GM21381 (cell line): ENCODE measurements around the gene FBXL22.
A peak's percentile ranks its signal among the peaks of the same experiment; 100 is the strongest.

Experiments
- ATAC-seq: cut with Tn5 transposase; IDR thresholded peaks from one replicate; pipeline ENCODE4 v1.9.1; 2021; ENCODE audit warnings: mild to moderate bottlenecking, moderate library complexity; ENCODE audit not compliant: unreplicated experiment

The FBXL22 gene

GRCh38 chr15:63593705-63594671 lies 3.2 kb upstream of the FBXL22 start:
- no peak for ATAC-seq

- ATAC-seq, result no peak
Observed at GRCh38 chr15:63595065-63595464, 2.1 kb upstream of the FBXL22 start.

GRCh38 chr15:63595688-63596087 lies 1.5 kb upstream of the FBXL22 start:
- ATAC-seq, result no peak

- no peak for ATAC-seq
Observed at GRCh38 chr15:63596676-63597037, 530 bp upstream of the FBXL22 start.

GRCh38 chr15:63597821-63598220 lies 634 bp downstream of the FBXL22 start:
- ATAC-seq, result no peak

- no peak for ATAC-seq
Observed at GRCh38 chr15:63598473-63599400, 1.6 kb downstream of the FBXL22 start.

- ATAC-seq, result no peak
Observed at GRCh38 chr15:63599401-63600000, 2.3 kb downstream of the FBXL22 start.

GRCh38 chr15:63600001-63600615 lies 2.9 kb downstream of the FBXL22 start:
- ATAC-seq, result peak; percentile 3

GRCh38 chr15:63600616-63601025 lies 3.4 kb downstream of the FBXL22 start:
- peak; percentile 80 for ATAC-seq

GRCh38 chr15:63601026-63601703 lies 4.0 kb downstream of the FBXL22 start:
- peak; percentile 9 for ATAC-seq

GRCh38 chr15:63601704-63602185 lies 4.6 kb downstream of the FBXL22 start:
- ATAC-seq, result no peak

- no peak for ATAC-seq
Observed at GRCh38 chr15:63602595-63602994, 5.4 kb downstream of the FBXL22 start.

GRCh38 chr15:63603516-63603915 lies 6.3 kb downstream of the FBXL22 start:
- ATAC-seq, result no peak

GRCh38 chr15:63604281-63604680 lies 7.1 kb downstream of the FBXL22 start:
- no peak for ATAC-seq

GRCh38 chr15:63605036-63605435 lies 7.8 kb downstream of the FBXL22 start:
- ATAC-seq, result no peak

GRCh38 chr15:63605816-63606215 lies 8.6 kb downstream of the FBXL22 start:
- ATAC-seq, result no peak

GRCh38 chr15:63606308-63606707 lies 9.1 kb downstream of the FBXL22 start:
- no peak for ATAC-seq

GRCh38 chr15:63608989-63609388 lies 11.8 kb downstream of the FBXL22 start:
- no peak for ATAC-seq

GRCh38 chr15:63609448-63609847 lies 12.3 kb downstream of the FBXL22 start:
- ATAC-seq, result no peak
